Measurements from ENCODE around the gene FUT1.
"Not testable (repeated sequence)": the region's sequence is repeated elsewhere in the genome, so short reads cannot be mapped to it uniquely, and the experiment has no call there.

FUT1 gene

GRCh38 chr19:48718106-48718505 lies 34.3 kb downstream of the FUT1 start:
- not testable (repeated sequence) for DNase-seq (ENCODE audit: low read depth)

DNA sequence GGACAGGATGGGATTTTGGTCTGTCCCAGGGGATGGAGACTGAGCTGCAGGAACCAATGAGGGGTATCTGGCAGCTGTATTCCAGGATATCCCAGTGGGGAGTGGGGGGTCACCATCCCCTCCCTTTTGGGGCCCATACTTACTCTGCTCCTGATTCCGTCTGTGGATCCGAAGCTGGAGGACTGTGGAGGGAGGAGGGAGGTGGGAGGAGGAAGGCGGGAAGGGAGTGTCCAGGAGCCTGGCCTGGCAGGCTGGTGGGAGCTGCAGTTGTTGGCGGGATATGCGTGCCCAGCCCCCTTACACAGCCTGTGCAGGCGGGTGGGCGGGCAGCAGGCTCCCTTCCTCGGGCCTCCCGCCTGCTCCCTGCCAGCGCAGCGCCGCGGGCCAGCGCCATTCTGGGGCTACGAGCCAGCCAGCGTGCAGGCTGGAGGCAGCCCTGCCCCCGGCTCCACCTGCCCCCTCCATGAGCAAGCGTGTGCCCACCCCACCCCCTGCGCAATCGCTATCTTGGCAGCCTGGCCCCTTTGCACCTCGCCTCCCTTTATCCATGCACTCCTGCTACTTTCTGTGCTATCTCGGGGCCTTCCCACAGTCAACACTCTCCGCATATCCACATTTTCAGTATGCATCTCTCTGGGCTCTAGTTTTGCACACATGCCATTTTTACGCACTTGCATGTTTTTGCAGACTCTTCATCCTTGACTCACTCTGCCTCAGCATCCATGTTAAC lies 35.7 kb downstream of the FUT1 start:
- DNase-seq (ENCODE audit: low read depth), result peak; percentile 44

DNA sequence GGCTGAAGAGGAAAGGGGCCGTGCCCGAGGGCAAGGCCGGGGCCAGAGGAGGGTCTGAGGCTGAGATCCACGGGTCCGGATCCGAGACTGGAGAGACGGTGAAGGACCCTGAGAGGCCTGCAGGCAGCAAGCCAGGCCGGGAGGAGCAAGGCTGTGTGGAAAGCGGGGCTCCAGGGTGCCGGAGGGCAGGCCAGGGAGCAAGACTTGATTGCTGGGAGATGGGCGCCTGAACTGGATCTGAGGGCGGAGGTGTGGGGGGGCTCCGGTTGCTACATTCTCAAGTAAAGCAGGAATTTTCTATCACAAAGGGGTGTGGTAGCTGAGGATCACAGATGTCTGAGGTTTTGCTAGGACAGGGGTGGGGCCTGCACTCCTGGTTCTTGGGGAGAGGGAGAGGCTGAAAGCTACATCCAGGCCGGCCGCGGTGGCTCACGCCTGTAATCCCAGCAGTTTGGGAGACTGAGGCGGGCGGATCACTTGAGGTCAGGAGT lies 36.7 kb downstream of the FUT1 start:
- no peak for DNase-seq (ENCODE audit: low read depth)

GRCh38 chr19:48714759-48715675 lies 37.4 kb downstream of the FUT1 start:
- DNase-seq (ENCODE audit: low read depth), result no peak

DNA sequence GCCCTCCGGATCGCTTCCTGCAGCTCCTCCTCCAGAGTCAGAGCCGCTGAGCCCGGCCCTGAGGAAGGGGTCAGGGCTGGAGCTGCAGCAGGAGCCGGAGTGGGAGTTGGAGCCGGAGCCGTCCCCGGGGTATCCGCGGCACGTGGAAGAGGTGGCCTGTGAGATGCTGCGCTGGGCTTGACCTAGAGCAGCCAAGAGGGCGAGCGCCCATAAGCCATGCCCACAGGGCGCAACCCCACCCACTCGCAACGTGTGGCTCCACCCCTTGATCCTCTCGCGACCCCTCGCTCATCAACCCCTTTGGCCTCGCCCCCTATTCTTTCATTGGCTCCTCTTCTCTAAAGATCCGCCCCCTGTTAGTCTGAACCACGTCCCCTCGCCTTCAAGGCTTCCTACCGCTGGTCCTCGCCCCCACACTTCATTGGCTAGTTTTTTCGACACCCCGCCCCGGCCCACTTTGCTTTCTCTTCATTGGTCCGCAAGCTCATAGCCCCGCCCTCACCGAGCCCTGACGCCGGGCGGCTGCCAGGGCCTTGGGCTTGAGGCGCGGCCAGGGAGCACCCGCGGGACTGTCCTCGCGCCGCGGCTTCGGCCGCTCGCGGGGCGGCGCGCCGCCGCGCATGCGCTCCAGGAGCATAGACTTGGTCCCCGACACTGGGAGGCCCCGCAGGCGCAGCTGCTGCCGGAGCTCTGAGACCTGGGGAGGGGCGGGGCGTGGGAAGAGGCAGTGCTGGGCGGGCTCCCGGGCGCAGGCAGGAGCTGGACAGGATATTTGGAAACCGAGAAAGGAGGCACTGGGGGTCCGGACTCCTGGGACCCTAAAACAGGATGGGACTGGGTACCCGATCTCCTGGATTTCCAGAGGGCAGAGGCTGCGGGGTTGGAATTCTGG lies 38.3 kb downstream of the FUT1 start:
- peak; percentile 100 for DNase-seq (ENCODE audit: low read depth)

DNA sequence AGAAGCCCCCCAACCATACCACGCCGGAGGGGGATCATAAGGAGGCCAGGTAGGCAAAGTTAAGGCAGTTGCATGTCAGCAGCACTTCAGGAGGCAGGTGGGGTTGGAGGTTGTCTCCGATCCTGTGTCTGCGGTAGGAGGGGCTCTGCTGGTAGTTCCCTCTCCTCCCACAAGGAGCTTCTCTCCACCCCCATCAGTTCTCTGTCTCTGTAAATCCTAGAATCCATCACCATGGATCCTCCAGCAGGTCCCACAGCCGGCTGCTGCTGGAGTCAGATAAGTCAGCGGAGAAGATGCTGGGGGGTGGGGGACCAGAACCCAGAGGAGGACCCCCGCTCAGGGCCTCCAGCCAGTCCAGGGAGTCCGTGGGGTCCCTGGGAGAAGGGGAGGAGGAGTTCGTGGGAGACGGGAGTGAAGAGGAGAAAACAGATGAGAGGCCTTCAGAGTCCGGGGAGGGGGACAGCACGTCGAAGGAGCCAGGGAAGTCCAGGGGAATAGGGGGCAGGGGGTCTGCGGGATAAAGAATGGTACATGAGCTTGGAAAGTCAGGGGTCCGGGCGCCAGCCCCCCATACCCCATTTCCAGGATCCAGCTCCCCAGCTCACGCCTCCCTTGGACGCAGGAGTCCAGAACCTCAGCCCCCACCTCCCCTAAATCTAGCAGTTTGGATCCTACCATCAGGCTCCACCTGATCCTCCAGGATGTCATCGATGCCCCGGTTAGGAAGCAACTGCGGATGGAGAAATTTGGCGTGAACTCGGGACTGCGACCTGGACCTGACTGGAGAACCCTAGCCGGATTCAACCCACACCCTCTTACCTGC lies 39.2 kb downstream of the FUT1 start:
- DNase-seq (ENCODE audit: low read depth), result no peak

- no peak for DNase-seq (ENCODE audit: low read depth)
Observed at GRCh38 chr19:48711106-48711662, 41.3 kb downstream of the FUT1 start.

GRCh38 chr19:48708471-48708870 lies 44.0 kb downstream of the FUT1 start:
- DNase-seq (ENCODE audit: low read depth), result no peak

DNA sequence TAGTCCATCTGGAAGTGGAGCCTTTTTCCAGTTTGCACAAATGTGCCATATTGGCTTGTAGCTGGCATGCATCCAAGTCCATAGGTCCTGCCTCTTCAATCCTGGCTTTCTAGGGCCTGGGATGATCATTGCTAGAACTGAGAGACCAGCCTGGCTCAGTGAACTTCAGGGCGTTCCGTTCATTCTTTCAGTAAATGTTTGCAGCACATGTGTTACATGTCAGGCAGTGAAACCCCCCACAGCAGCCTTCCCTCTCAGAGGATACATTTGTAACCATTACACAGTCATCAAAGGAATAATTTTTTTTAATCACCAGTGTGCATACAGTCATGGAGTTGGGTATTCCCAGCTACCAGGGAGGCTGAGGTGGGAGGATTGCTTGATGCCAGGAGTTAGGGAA lies 47.0 kb downstream of the FUT1 start:
- no peak for DNase-seq (ENCODE audit: low read depth)

- DNase-seq (ENCODE audit: low read depth), result no peak
Observed at GRCh38 chr19:48703316-48703715, 49.1 kb downstream of the FUT1 start.

- no peak for DNase-seq (ENCODE audit: low read depth)
Observed at GRCh38 chr19:48702701-48703100, 49.7 kb downstream of the FUT1 start.

DNA sequence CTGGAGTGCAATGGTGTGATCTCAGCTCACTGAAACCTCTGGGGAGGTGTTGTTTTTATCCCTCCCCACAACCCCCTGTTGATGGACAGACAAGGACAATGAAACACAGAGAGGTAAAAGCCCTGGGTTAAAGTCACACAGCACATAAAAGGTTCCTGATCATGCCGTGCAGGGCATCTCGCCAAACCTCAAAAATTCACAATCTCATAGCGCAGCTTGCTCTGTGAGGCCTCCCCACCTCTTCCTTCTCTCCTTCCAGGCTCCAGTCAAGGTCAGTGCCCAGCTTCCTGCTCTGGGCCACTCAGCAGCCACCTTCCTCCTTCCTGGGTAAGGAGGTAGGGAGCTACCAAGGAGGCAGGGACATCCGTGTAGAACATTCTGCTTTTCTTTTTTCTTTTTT lies 54.4 kb downstream of the FUT1 start:
- DNase-seq (ENCODE audit: low read depth), result peak; percentile 48
